ENCODE results near the gene DENND5A. TPM values are rescaled to one million over a fixed set of nuclear protein-coding genes. Genes with fewer than 3 reads are reported as not detected.

DENND5A gene
- total RNA-seq (2014; rRNA removed; shearing (Covaris generic)), result 62.5 and 67.5 TPM in 2 replicates

DNA sequence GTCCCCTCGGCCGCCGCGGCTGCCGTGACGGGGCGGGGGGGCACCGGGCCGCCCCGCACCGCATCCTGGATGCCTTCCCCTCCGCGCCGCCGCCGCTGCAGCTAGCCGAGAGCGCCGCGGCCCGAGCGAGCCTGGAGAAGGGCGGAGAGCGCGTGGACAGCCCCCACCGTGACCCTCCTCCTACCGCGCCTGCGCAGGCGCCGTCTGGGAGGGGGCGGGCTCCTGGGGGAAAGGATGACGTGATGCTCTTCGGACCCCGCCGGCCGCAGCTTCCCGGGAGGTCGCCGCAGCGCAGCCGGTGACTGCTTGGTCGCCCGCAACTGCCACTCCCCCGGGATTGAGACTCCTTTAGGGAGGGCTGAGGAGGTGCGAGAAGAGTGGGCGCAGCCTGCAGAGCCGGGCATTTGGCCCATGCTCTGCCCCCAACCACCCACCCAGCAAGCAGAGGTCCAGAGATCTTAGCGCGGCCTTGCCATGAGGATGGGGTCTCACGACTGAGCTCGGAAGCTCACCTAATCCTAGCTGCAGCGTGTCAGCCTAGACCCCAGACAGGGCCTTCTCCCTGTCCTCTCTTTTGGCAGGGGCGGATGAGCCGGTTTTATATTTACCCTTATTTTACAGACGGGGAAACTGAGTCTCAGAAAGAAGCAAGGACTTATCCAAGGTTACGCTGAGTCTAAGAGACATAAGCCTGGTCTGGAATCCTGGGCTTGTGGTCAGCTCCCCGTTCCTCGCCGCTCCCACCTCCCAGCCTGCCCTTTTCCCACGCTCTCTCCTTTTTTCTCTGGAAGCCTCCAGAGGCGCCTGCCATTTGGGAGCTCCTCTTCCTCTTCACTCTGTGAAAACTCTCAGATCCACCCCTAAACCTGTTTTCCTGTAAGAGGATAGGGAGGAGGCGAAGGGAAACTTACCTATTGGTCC lies at the start of gene DENND5A:
DENND5A (minus strand) TSS at position 140 of the 921 bp plus-strand sequence. CDS start 281 bp downstream, outside the sequence.
- peak; percentile 93 for DNase-seq (ENCODE audit: low read depth)

DNA sequence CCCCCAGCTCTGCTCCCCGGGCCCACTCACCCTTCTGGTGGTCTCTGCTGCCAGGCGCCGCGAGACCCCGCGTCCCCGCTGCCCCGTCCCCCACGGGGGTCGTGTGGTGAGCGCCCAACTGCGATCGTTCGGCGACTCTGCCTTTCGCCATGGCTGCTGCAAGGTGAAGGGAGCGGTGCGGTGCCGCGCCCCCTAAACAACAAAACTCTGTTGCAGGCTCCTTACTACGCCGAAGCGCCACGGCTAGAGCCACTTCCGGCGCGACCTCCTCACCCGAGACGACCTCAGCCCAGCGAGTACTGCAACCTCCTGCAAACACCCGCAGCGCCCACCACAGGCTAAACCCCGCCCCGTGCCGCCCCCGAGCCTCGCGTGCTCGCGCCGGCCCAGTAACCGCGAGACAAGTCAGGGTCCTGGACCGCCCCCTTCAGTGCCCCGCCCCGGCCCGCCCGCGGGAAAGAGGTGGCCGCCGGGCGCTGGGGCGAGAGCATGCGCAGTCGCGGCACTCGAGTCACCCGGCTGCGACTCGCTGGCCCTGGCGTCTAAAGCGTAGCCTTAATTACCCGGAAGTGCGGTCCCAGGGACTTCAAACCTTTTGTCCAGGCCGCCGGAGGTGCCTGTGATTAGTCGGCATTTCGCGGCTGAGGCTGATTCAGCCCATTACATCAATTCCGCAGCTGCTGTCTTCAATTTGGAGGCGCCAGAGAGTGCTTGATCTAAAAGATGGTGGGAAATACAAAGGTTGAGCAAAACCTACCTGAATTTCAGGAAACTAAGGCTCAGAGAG lies 49.3 kb upstream of the DENND5A start, which contains the start of gene TMEM41B:
TMEM41B (minus strand) TSS at position 303 of the 787 bp plus-strand sequence; CDS start at position 151, 152 bp downstream.
- peak; percentile 99 for DNase-seq (ENCODE audit: low read depth)

DNA sequence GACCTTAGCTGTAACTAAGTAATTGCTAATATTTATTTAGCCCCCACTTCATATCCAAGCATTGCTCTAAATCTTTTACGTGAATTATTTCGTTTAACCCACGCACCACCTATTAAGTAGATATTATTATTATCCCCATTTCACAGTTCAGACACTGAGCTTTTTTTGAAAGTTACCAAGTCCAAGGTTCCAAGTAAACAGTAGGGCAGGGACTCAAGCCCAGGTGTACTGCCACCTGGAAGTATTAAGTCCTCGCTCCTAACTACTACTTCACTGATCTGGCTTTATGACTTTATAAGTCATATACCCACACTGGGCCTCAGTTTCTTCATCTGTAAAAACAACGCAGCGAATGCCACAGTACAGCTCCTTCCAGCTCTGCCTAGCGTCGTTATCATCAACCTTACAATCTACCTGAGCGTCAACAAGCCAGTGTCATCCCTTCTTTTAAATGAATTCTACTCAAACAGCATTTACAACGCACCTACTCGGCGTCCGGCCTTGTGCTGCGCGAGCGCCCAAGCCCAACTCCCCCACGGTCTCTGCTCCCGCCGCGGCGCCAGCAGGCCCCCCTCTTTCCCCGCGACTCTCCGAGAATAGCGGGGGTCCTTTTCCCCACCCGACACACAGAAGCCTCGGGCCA lies 48.6 kb upstream of the DENND5A start:
- DNase-seq (ENCODE audit: low read depth), result peak; percentile 24

DNA sequence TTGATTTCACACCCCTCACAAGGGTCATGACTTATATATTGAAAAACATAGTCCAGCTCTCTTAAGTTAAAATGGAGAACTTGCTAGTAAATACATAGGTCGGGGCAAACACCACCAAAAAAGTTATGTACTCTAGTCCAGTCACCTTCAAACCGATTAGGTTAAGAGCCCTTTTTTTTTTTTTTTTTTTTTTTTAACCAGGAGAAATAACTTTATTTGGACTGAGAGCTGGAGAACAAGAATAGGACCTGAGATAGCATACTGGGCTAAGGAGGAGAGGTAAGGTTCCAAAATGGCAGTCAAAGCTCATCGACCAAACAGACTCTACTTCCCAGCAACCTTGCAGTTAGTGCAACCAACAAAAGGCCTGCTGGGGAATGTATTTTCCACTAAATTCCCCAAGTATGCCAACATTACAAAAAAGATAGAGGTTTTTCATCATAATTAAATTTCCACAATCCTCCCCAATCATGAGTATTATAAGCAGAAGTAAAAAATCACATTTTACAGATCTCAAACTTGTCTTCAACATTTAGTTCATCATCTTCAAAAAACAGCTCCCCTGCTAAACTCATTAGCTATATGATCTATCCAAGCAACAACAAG lies 45.4 kb upstream of the DENND5A start:
- DNase-seq (ENCODE audit: low read depth), result no peak

DNA sequence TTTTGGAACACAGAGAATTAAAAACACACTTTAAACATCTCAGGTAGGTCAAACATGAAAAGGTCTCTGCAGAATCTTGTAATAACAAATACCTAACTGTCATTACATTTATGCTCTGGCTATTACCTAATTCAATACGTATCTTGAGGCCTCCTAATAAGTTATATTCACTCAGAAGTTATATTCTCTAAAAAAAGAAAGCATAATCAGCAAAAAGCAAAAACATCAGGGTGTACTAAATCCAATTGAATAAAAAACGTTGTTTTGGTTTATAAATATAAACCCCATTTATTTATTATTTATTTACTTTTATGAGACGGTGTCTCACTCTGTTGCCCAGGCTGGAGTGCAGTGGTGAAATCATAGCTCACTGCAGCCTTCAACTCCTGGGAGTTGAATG lies 39.0 kb upstream of the DENND5A start:
- no peak for DNase-seq (ENCODE audit: low read depth)

DNA sequence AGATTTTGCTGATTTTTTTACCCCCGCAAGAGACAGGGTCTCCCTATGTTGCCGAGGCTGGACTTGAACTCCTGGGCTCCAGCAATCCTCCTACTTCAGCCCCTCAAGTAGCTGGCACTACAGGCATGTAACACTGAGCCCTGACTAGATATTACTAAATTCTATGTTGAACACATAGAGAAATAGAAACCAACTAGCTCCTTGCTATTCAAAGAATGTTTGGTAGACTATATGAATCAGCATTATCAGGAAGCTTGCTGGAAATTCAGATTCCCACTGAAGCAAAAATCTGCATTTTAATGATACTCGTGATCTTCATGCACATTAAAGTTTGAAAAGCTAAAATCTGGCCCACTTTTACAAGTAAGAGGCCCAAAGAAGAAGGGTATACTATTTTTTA lies 37.3 kb upstream of the DENND5A start:
- DNase-seq (ENCODE audit: low read depth), result no peak

DNA sequence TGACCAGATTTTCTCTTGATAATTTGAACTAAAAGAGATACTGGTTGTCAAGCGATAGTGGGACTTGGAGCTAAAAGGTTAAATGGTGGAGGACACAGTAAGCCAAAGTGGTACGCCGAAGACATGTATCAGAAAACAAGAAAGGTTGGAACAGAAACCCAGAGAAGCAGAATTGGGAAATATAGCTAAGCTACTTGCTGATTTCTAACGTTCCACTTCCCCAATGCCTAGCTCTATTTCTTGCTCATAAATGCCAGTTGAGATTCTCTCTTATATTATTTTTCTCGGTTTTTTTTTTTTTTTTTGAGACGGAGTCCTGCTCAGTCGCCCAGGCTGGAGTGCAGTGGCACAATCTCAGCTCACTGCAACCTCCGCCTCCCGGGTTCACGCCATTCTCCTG lies 36.6 kb upstream of the DENND5A start:
- DNase-seq (ENCODE audit: low read depth), result no peak

DNA sequence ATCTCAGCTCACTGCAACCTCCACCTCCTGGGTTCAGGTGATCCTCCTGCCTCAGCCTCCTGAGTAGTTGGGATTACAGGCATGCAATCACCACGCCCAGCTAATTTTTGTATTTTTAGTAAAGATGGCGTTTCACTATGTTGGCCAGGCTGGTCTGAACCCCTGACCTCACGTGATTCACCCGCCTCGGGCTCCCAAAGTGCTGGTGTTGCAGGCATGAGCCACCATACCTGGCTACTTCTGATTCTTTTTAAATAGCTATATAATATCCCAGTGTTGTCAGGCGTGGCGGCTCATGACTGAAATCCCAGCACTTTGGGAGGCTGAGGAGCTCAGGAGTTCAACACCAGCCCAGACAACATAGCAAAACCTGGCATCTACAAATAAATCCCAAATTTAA lies 28.5 kb upstream of the DENND5A start:
- DNase-seq (ENCODE audit: low read depth), result no peak

DNA sequence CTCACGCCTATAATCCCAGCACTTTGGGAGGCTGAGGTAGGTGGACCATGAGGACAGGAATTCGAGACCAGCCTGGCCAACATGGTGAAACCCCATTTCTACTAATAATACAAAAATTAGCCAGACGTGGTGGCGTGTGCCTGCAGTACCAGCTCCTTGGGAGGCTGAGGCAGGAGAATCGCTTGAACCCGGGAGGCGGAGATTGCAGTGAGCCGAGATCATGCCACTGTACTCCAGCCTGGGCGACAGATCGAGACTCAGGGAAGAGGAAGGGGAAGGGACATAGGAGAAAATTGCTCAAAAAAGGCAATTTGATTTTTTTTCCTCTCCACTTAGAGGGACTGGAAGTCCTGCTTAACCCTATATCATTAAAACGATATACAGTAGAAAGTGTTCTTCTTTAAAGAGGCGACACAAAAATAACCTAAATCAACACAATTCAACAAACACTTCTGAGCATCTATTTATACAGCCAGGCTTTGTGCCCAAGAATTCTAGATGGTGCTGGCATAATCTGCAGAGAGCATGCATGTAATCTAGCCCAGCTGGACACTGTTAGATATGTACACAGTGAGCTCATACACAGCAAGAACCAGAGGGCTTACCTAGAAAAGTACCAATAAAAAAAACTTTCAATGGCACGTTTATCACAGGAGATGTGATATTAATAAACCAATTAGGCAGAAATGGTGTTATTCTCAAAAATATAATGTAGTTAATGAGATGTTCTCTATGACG lies 20.9 kb upstream of the DENND5A start:
- no peak for DNase-seq (ENCODE audit: low read depth)

DNA sequence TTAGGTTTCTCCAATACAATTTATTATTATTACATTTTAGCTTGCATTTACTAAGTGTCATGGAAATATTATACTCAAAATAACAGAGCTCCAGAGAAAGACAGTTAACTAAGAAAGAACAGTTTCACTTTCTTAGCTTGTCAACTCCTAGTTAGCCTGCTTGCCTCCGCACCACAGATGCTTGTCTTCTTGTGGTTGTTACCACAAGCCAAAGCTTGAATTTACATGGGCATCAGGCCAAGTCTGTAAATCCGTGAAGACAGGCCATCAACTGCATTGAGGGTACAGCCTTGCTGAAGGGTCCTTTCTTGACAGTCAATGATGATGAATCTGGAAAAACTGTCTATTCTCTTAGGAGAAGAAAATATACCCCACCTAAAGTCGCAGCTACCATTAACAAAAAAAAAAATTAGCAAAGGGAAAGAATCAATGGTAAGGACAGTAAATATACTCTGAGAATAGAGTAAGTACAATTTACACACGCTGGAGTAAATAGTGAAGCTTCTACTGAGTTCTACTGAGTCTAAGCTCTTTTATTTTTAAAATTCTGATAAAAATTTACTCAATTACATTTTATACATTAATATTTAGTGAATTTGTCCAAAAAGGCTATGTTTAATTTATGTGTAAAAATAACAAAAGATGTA lies 15.6 kb upstream of the DENND5A start:
- peak; percentile 77 for DNase-seq (ENCODE audit: low read depth)

DNA sequence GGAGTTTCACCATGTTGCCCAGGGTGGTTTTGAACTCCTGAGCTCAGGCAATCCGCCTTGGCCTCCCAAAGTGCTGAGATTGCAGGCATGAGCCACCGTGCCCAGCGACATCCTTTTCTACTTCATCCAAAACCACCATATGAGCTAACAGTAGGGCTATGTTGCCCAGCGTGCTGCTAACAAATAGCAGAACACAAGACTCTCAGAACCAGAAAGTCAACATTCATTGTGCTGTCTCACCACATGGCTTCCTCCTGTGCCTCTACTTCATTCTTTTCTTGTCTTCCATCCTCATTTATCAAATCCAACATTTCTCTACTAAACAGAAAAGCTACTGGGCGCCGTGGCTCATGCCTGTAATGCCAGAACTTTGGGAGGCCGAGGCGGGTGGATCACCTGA lies 12.0 kb upstream of the DENND5A start:
- DNase-seq (ENCODE audit: low read depth), result no peak

DNA sequence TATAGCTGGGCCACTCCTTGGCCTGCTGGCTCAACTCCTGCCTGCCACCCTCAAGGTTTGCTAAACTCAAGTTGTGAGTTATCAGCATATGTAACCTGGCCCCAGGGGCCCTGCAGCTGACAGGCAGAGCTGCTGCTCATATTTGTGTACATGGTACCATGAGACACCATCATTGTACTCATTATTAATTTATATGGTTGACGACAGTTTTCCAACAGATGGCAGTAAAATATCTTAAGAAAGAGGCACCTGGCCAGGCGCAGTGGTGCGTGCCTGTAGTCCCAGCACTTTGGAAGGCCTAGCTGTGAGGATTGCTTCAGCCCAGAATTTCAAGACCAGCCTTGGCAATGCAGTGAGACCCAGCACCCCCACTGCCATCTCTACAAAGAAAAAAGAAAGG lies 11.4 kb upstream of the DENND5A start:
- no peak for DNase-seq (ENCODE audit: low read depth)

DNA sequence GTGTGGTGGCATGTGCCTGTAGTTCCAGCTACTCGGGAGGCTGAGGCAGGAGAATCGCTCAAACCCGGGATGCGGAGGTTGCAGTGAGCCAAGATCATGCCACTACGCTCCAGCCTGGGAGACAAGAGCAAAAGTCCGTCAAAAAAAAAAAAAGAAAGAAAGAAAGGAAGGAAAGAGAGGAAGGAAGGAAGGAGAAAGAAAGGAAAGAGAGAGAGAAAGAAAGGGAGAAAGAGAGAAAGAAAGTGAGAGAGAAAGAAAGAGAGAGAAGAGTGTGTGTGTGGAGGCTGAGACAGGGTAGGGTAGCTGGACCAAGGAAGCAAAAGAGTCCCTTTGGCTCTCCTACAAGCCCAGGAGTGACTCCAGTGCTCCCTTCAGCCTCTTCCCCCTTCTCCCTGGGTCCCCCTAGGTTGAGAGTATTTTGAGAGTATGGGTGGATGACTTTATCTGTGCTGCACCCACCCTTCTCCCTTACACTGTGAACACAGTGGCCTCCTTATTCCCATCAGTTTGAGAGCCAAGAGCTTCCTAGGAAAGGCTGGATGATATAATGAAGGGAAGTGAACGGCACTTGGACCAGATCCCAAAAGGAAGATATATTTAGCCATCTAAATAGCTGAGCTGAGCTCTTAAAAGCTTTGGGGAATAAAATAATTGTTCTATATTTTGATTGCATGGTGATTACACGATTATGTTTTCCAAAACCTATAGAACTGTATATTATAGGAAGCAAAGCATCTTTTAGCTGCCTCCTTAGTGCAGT lies 9.5 kb upstream of the DENND5A start:
- no peak for DNase-seq (ENCODE audit: low read depth)

DNA sequence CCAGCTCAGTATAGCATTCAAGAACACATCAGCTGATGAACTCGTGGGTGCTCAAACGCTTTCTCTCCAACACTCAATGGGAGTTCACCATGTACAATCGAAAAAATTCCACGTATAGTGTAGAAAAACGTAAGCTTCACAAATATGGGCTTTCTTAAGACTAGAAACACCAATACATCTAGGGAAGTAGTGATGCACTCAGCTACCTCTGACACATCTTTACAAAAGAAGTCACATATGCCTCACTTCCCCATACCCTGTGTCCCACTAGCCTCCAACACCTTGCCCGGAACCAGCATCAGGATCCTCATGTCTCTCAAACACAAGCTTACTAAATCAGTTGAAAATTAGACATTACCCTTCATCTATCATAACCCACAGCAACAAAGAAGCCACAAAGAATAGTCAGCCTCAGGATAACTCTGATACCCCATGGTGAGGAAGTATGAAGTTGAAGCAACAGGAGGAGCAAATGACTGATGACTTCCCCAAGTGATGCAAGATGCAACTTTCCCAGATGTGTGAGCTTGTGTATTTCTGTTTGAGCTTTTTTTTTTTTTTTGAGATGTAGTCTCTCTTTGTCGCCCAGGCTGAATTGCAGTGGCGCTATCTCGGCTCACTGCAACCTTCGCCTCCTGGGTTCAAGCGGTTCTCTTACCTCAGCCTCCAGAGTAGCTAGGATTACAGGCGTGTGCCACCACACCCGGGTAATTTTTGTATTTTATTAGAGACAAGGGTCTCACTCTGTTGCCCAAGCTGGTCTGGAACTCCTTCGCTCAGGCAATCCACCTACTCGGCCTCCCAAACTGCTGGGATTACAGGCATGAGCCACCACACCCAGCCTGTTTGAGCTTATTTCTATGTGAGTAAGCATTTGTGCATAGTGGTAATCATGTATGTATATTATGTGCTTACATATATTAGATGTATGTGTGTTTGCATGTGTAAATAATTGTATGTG lies 8.5 kb upstream of the DENND5A start:
- no peak for DNase-seq (ENCODE audit: low read depth)

DNA sequence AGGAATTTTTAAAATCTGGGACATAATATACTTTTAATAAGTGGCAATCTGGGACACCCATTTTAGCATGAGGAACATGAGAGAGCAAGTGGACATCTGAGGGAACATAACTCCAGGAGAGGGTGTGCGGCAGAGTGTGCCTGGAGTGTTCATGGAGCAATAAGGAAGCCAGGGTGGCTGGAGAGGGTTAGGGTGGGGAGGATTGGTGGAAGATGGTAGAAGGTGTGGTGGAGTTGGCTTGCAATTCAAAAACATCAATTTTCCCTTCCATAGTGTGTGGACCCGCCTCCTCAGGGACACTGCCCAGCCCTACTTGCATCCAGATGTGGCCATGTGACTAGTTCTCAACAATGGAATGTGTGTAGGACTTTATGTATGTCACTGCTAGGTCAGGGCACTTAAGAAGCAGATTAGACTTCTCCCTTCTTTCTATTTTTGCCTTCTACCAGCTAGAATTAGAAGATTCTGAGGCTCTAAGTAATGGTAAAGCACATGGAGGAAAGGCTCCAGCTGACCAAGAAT lies 4.4 kb upstream of the DENND5A start:
- DNase-seq (ENCODE audit: low read depth), result no peak

DNA sequence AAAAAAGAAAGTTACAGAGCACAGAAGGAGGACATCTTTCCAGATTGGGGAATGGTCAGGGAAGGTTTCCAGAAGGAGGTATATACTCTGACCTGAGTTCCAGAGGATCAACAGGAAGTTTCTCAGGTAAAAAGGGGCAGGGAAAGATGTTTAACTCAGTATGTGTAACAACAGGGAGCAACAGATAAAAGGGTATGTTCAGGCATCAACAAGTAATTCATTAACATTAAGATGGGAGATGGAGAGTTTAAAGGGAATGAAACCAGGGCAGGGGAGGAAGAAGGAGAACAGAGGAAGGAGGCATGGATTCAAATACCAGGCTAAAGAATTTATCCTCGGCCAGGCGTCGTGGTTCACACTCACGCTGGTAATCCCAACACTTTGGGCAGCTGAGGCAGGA lies 2.5 kb upstream of the DENND5A start:
- no peak for DNase-seq (ENCODE audit: low read depth)

DNA sequence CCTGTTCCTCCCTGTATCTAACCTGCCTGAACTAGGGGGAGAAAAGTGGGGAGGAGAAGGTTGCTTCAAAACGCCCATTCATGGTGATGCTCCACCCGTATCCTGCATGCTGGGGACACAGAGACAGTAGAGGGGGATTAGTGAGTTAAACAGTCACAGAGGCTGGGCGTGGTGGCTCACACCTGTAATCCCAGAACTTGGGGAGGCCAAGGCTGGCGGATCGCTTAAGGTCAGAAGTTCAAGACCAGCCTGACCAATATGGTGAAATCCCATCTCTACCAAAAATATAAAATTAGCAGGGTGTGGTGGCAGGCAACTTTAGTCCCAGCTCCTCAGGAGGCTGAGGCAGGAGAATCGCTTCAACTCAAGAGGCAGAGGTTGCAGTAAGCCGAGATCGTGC lies 1.8 kb upstream of the DENND5A start:
- no peak for DNase-seq (ENCODE audit: low read depth)

DNA sequence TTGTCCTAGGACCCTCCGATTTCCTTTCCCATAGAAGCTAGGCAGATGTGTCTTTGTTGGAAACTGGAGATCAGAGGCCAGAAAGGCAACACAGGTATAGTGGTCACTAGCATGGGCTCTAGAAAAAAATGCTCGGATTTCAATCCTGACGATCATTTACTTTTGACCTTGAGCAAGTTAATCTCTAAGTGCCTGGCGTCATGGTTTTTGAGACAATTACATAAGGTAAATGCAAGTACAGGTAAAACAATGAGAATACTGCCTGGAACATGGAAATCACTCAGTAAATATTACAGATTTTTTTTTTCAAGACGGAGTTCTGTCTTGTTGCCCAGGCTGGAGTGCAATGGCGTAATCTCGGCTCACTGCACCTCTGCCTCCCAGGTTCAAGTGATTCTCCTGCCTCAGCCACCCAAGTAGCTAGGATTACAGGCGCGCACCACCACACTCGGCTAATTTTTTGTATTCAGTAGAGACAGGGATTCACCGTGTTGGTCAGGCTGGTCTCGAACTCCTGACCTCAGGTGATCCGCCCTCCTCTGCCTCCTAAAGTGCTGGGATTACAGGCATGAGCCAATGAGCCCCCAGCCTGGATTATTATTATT lies 1.1 kb upstream of the DENND5A start:
- no peak for DNase-seq (ENCODE audit: low read depth)
